SJSA1 (cell line): ENCODE results near the gene CHD9NB. TPM values are rescaled to one million over a fixed set of nuclear protein-coding genes. Genes with fewer than 3 reads are reported as not detected.
"Not testable (repeated sequence)": the region's sequence is repeated elsewhere in the genome, so short reads cannot be mapped to it uniquely, and the experiment has no call there.

Experiments
- DNase-seq, 2 experiments: peaks; one replicate each; pipeline ENCODE4 v3.0.0-alpha.2; 2015 to 2020; ENCODE audit warnings: low spot score in 2 of 2, low read depth in 1 of 2
- H3K27ac ChIP-seq: fragments of 250-450 bp; sonication (Bioruptor Pico); 2 replicates; pipeline ENCODE4 v1.5.1; 2020; ENCODE audit warnings: mild to moderate bottlenecking, moderate library complexity
- H3K27me3 ChIP-seq: fragments of 250-450 bp; sonication (Bioruptor Pico); replicated peaks from 2 replicates; pipeline ENCODE4 v1.5.1; 2020; ENCODE audit warnings: mild to moderate bottlenecking, moderate library complexity
- H3K36me3 ChIP-seq: fragments of 250-450 bp; sonication (Bioruptor Pico); 2 replicates; pipeline ENCODE4 v1.5.1; 2020; ENCODE audit warnings: mild to moderate bottlenecking
- H3K4me1 ChIP-seq: fragments of 250-450 bp; sonication (Bioruptor Pico); replicated peaks from 2 replicates; pipeline ENCODE4 v1.6.1; 2021; ENCODE audit warnings: mild to moderate bottlenecking
- H3K4me3 ChIP-seq: fragments of 250-450 bp; sonication (Bioruptor Pico); 2 replicates; pipeline ENCODE4 v1.5.1; 2020; ENCODE audit warnings: mild to moderate bottlenecking
- H3K9me3 ChIP-seq: fragments of 250-450 bp; sonication (Bioruptor Pico); replicated peaks from 2 replicates; pipeline ENCODE4 v1.5.1; 2020; ENCODE audit warnings: mild to moderate bottlenecking
- total RNA-seq: library from RNA; depleted of rRNA; stranded (reverse); fragments of >200 nt; shearing (Covaris generic); gene quantifications from 2 replicates; pipeline ENCODE4 v1.2.3, GENCODE V29; 2014

Gene CHD9NB
- total RNA-seq, 1 experiment from 2014 or later: 0.45 TPM

GRCh38 chr16:53078247-53078646, 25.6 kb upstream of the CHD9NB start:
- no peak for DNase-seq

DNA sequence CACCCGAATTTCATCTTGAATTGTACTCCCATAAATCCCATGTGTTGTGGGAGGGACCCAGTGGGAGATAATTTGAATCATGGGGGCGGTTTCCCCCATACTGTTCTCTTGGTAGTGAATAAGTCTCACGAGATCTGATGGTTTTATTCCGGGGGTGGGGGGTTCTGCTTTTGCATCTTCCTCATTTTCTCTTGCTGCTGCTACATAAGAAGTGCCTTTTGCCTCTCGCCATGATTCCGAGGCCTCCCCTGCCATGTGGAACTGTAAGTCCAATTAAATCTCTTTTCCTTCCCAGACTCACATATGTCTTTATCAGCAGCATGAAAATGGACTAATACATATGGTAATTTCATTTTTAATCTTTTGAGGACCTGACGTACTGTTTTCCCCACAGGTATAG, 22.8 kb upstream of the CHD9NB start:
- H3K4me3 ChIP-seq, H3K27ac ChIP-seq, H3K27me3 ChIP-seq, H3K4me1 ChIP-seq, H3K9me3 ChIP-seq, DNase-seq, H3K36me3 ChIP-seq: not testable (repeated sequence)

More at GRCh38 chr16:53078247-53078646, 25.6 kb upstream of the CHD9NB start:
- Histone ChIP-seq H3K27ac (no peak overlapping the region), H3K4me1 (peaks cover 14% of the 10 kb centered on the region), H3K27me3 (no peaks in the 10 kb centered on the region), H3K9me3 (peaks cover 7% of the 10 kb centered on the region; the same call in 1 of the 2 replicates), H3K36me3 (no peaks in the 10 kb centered on the region), H3K4me3 (no peak overlapping the region)

DNA sequence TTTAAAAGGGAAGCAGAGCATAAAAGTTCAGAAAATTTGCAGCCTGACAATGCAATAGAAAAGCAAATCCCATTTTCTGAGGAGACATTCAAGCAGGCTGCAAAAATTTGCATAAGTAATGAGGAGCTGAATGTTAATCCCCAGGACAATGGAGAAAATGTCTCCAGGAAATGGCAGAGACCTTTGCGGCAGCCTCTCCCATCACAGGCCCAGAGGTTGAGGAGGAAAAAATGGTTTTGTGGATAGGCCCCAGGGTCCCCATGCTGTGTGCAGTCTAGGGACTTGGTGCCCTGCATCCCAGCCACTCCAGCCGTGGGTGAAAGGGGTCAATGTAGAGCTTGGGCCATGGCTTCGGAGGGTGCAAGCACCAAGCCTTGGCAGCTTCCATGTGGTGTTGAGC, 21.6 kb upstream of the CHD9NB start:
- not testable (repeated sequence) for H3K9me3 ChIP-seq, H3K4me3 ChIP-seq, DNase-seq, H3K4me1 ChIP-seq, H3K27me3 ChIP-seq, H3K36me3 ChIP-seq, H3K27ac ChIP-seq

DNA sequence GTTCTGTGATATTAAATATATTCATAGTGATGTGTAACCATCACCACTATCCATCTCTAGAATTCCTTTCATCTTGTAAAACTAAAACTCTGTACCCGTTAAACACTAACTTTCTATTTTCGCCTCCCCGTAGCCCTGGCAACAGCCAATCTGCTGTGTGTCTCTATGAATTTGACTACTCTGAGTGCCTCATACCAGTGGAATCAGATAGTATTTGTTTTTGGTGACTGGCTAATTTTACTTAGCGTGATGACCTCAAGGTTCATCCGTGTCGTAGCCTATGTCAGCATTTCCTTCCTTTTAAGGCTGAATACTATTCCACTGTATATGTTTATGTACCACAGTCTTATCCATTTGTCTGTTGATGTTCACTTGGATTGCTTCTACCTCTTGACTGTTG, 20.3 kb upstream of the CHD9NB start:
- H3K27me3 ChIP-seq: no peaks in the 10 kb centered on the region

DNA sequence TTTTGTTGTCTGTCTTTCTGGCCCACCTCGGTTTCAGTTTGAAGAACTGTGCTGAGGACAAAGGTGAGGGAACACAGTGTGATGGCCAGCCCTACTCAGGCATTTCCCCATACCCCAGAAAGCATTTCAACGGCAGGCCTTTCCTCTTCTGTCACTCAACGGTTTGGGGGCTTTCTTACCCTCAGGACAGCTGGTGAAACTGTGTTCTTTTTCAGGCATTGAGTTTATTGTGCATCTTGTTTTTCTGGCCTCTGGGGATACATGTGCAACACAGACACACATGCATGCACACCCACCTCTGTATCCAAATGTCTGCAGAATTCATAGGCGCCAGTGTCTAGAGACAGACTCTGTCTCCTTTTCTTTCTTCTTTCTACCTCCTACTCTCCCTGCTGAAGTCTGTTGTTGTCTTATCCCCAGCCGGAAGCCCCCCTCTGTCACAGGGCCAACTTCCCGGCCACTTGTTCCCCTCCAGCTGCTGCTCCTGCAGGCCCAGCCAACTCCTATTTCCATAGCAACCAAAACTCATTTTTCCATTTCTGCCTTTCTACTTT, 19.1 kb upstream of the CHD9NB start:
- no peak for DNase-seq
- Histone ChIP-seq H3K27me3 (no peaks in the 10 kb centered on the region; the same call in 1 of the 2 replicates), H3K9me3 (peaks cover 7% of the 10 kb centered on the region; the same call in 1 of the 2 replicates), H3K27ac (no peak overlapping the region), H3K4me1 (no peaks in the 10 kb centered on the region), H3K4me3 (no peak overlapping the region), H3K36me3 (no peaks in the 10 kb centered on the region; the same call in 1 of the 2 replicates)

More for the DNA sequence above, 20.3 kb upstream of the CHD9NB start:
- Histone ChIP-seq H3K9me3 (peaks cover 7% of the 10 kb centered on the region; the same call in 1 of the 2 replicates), H3K4me1 (no peaks in the 10 kb centered on the region), H3K4me3 (no peak overlapping the region), H3K36me3 (no peaks in the 10 kb centered on the region; the same call in 1 of the 2 replicates), H3K27ac (no peak overlapping the region)
- no peak for DNase-seq

DNA sequence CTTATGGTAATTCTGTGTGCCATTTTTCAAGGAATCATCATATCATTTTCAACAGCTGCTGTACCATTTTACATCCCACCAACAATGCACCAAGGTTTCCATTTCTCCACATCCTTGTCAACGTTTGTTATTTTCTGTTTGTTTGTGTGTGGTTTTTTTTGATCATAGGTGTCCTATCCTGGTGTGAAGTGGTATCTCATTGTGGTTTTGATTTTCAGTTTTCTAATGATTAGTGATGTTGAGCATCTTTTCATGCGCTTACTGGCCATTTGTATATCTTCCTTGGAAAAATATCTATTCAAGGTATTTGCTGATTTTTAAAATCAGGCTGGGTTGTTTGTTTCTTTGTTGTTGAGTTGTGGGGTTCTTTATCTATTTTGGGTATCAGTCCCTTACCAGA, 17.1 kb upstream of the CHD9NB start:
- Histone ChIP-seq H3K4me3 (no peak overlapping the region), H3K27me3 (no peaks in the 10 kb centered on the region; the same call in 1 of the 2 replicates), H3K27ac (no peak overlapping the region), H3K9me3 (peaks cover 7% of the 10 kb centered on the region; the same call in 1 of the 2 replicates), H3K4me1 (no peaks in the 10 kb centered on the region), H3K36me3 (no peaks in the 10 kb centered on the region; the same call in 1 of the 2 replicates)
- DNase-seq: no peak

DNA sequence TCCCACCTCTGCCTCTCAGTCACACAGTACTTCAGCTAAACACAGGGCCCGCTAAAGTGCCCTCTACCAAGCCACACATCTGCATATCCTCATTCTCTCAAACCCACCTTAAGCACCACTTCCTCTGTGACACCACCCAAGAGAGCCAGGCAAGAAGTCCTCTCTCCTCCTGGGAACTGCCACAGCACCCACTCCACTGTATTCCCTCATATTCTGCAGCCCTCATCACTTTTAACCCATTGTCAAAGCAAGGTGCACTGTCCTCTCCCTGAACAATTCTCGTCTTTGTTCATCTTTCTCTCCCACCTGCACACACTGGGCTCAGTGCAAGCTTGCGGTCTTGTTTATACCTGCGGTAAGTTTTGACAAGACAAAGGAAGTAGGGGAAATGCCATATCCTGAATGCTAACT, 15.7 kb upstream of the CHD9NB start:
- Histone ChIP-seq H3K4me3 (no peak overlapping the region), H3K36me3 (no peaks in the 10 kb centered on the region; the same call in 1 of the 2 replicates), H3K4me1 (no peaks in the 10 kb centered on the region), H3K9me3 (peaks cover under 1% of the 10 kb centered on the region; the same call in 1 of the 2 replicates), H3K27me3 (no peaks in the 10 kb centered on the region; the same call in 1 of the 2 replicates), H3K27ac (no peak overlapping the region)
- no peak for DNase-seq

DNA sequence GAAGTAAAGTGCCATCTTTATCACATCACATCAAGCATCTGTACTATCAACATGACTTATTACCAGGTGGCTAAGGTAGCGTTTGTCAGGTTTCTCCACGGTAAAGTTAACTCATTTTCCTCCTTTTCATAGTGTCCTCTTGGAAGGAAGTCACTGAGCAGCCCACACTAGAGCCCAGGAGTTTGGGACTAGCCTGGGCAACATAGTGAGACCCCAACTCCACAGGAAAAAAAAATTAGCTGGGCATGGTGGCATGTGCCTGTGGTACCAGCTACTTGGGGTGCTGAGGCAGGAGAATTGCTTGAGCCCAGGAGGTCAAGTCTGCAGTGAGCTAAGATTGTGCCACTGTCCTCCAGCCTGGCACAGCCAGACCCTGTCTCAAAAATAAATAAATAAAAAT, 15.0 kb upstream of the CHD9NB start:
- Histone ChIP-seq H3K36me3 (no peaks in the 10 kb centered on the region; the same call in 1 of the 2 replicates), H3K4me1 (no peaks in the 10 kb centered on the region), H3K4me3 (no peak overlapping the region), H3K27me3 (no peaks in the 10 kb centered on the region; the same call in 1 of the 2 replicates), H3K9me3 (no peaks in the 10 kb centered on the region), H3K27ac (no peak overlapping the region)
- DNase-seq: no peak

- DNase-seq: no peak
- no peaks in the 10 kb centered on the region for H3K4me1 ChIP-seq
- no peaks in the 10 kb centered on the region; the same call in 1 of the 2 replicates for H3K27me3 ChIP-seq
- no peak overlapping the region for H3K4me3 ChIP-seq
- no peak overlapping the region for H3K27ac ChIP-seq
- no peaks in the 10 kb centered on the region for H3K9me3 ChIP-seq
- no peaks in the 10 kb centered on the region; the same call in 1 of the 2 replicates for H3K36me3 ChIP-seq
These were observed 12.9 kb upstream of the CHD9NB start for GRCh38 chr16:53065461-53066061.

DNA sequence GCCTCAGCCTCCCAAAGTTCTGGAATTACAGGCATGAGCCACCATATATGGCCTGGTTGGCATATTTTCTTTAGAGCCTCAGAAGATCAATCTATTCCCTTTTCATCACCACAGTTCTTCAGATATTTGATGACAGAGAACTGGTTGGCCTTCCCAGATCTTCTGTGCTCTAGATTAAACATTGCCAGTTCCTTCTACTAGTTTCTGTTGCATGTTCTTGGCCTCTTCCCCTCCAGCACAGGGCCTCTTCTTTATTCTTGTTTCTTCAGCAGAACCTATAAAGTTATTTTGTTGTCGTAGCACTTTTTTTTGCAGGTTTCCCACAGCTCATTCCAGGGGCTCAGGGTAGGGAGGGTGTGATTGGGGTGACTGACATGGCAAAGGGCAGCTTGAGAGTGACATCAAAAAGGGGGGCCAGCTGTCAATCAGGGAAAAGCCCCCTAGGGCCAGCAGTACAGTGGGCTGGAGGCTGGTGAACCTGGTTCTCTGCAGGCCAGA, 11.4 kb upstream of the CHD9NB start:
- no peaks in the 10 kb centered on the region; the same call in 1 of the 2 replicates for H3K36me3 ChIP-seq
- H3K27ac ChIP-seq: no peak overlapping the region
- H3K4me1 ChIP-seq: no peaks in the 10 kb centered on the region
- no peaks in the 10 kb centered on the region; the same call in 1 of the 2 replicates for H3K27me3 ChIP-seq
- H3K4me3 ChIP-seq: no peak overlapping the region
- no peak for DNase-seq
- H3K9me3 ChIP-seq: no peaks in the 10 kb centered on the region

GRCh38 chr16:53061701-53062159, 9.0 kb upstream of the CHD9NB start:
- no peaks in the 10 kb centered on the region for H3K4me1 ChIP-seq
- H3K27me3 ChIP-seq: no peaks in the 10 kb centered on the region
- no peak overlapping the region for H3K27ac ChIP-seq
- DNase-seq: no peak
- H3K9me3 ChIP-seq: no peaks in the 10 kb centered on the region
- H3K4me3 ChIP-seq: no peak overlapping the region
- H3K36me3 ChIP-seq: no peaks in the 10 kb centered on the region; the same call in 1 of the 2 replicates

GRCh38 chr16:53061256-53061655, 8.6 kb upstream of the CHD9NB start:
- H3K27me3 ChIP-seq: no peaks in the 10 kb centered on the region
- no peaks in the 10 kb centered on the region for H3K9me3 ChIP-seq
- peaks cover 4% of the 10 kb centered on the region for H3K4me1 ChIP-seq
- H3K36me3 ChIP-seq: no peaks in the 10 kb centered on the region; the same call in 1 of the 2 replicates
- no peak overlapping the region for H3K4me3 ChIP-seq
- DNase-seq: no peak
- no peak overlapping the region for H3K27ac ChIP-seq

GRCh38 chr16:53059672-53060071, 7.0 kb upstream of the CHD9NB start:
- Histone ChIP-seq H3K36me3 (no peaks in the 10 kb centered on the region), H3K27ac (no peak overlapping the region), H3K4me1 (peaks cover 14% of the 10 kb centered on the region), H3K27me3 (no peaks in the 10 kb centered on the region), H3K9me3 (no peaks in the 10 kb centered on the region), H3K4me3 (no peak overlapping the region)
- DNase-seq: no peak

DNA sequence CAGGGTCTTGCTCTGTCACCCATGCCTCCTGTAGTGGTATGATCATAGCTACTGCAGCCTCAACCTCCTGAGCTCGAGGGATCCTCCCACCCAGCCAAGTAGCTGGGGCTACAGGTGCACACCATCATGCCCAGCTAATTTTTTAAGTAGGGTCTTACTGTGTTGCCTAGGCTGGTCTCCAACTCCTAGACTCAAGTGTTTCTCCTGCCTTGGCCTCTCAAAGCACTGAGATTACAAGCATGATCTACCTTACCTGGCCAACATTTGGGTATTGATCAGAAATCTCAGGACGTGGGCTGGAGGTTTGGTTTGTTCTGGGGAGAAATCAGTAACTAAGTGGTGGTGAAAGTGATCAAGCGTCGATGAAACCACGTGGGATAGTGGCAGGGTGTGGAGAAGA, 6.2 kb upstream of the CHD9NB start:
- Histone ChIP-seq H3K4me1 (peaks cover 20% of the 10 kb centered on the region), H3K4me3 (no peak overlapping the region), H3K36me3 (no peaks in the 10 kb centered on the region), H3K9me3 (no peaks in the 10 kb centered on the region), H3K27ac (no peak overlapping the region), H3K27me3 (no peaks in the 10 kb centered on the region)
- no peak for DNase-seq
